Endothelial cell of umbilical vein (primary cell): Measurements from ENCODE around the gene CPED1. TPM values are rescaled to one million over a fixed set of nuclear protein-coding genes. Genes with fewer than 3 reads are reported as not detected.

Source experiments
- BruUV-seq: library from RNA; stranded (reverse); fragments of 400-500 nt; replicated peaks from 2 replicates; lab custom pipeline; 2021; lab: Mats Ljungman, UMichigan
- CTCF ChIA-PET: fragments of 300-600, 350-600 bp; sonication (Branson Sonifier 250); formaldehyde crosslinking; loops from one replicate; lab custom pipeline; 2021; ENCODE audit warnings: antibody characterized with exemption, inconsistent platforms; lab: Charles Lee
- POLR2A ChIA-PET: fragments of 300-600, 350-600 bp; sonication (Branson Sonifier 250); formaldehyde crosslinking; loops from one replicate; lab custom pipeline; 2021; ENCODE audit warnings: antibody characterized with exemption, inconsistent platforms; lab: Charles Lee
- DNase-seq: peaks from one replicate; pipeline ENCODE4 v3.0.0-alpha.2; 2011; ENCODE audit warnings: low read depth, low spot score
- FAIRE-seq: peaks from 2 replicates; lab custom pipeline; 2011; peaks lifted over from hg19 to GRCh38; lab: Jason Lieb, UNC
- H2AFZ ChIP-seq: 2 replicates; pipeline ENCODE4 v1.6.0; 2012; ENCODE audit warnings: low read depth, low read length, control low read depth, inconsistent platforms
- H3K27ac ChIP-seq: 2 replicates; pipeline ENCODE4 v1.5.1; 2011; ENCODE audit warnings: low read depth, mild to moderate bottlenecking, control low read depth, low read length, moderate library complexity; ENCODE audit not compliant: insufficient read depth
- H3K27me3 ChIP-seq, 2 experiments: 2 replicates each; pipeline versions ENCODE4 v1.6.0 to v1.6.1; 2011; ENCODE audit warnings: low read length in 2 of 2, mixed read lengths in 1 of 2; ENCODE audit not compliant: control insufficient read depth in 2 of 2, insufficient read depth in 2 of 2
- H3K36me3 ChIP-seq, 2 experiments: 2 replicates in 1 of 2; 3 replicates in 1 of 2; pipeline ENCODE4 v1.5.1; 2011; ENCODE audit warnings: low read length in 2 of 2, mild to moderate bottlenecking in 1 of 2, moderate library complexity in 1 of 2; ENCODE audit not compliant: control insufficient read depth in 2 of 2, insufficient read depth in 2 of 2; ENCODE audit errors: extremely low read depth in 1 of 2
- H3K4me1 ChIP-seq: 3 replicates; pipeline ENCODE4 v1.5.1; 2011; ENCODE audit warnings: mild to moderate bottlenecking, low read length; ENCODE audit not compliant: control insufficient read depth, insufficient read depth; ENCODE audit errors: extremely low read depth
- H3K4me2 ChIP-seq: 2 replicates; pipeline ENCODE4 v1.6.1; 2011; ENCODE audit warnings: low read length, control low read depth, mixed read lengths; ENCODE audit not compliant: insufficient read depth
- H3K4me3 ChIP-seq, 3 experiments: fragments of 200-600 bp in 1 of 3; sonication (generic), shearing (Covaris generic) in 1 of 3; replicated peaks in 1 of 3; 2 replicates each; pipeline ENCODE4 v1.5.1; 2011 to 2016; ENCODE audit warnings: control low read depth in 3 of 3, low read length in 3 of 3, mild to moderate bottlenecking in 2 of 3, inconsistent platforms in 1 of 3, low read depth in 1 of 3, moderate library complexity in 1 of 3; ENCODE audit not compliant: insufficient read depth in 1 of 3
- H3K79me2 ChIP-seq: 2 replicates; pipeline ENCODE4 v1.6.0; 2012; ENCODE audit warnings: low read length, inconsistent platforms; ENCODE audit not compliant: control insufficient read depth, insufficient read depth
- H3K9ac ChIP-seq: replicated peaks from 2 replicates; pipeline ENCODE3; 2011; ENCODE audit warnings: low read length, control low read depth; ENCODE audit not compliant: insufficient read depth; ENCODE audit errors: extremely low read depth
- H3K9me1 ChIP-seq: replicated peaks from 3 replicates; pipeline ENCODE4 v1.6.0; 2011; ENCODE audit warnings: mild to moderate bottlenecking, low read length; ENCODE audit not compliant: control insufficient read depth, insufficient read depth; ENCODE audit errors: extremely low read depth
- H3K9me3 ChIP-seq: replicated peaks from 2 replicates; pipeline ENCODE4 v1.5.1; 2012; ENCODE audit warnings: low read length, inconsistent platforms; ENCODE audit not compliant: control insufficient read depth, insufficient read depth
- H4K20me1 ChIP-seq: replicated peaks from 2 replicates; pipeline ENCODE3; 2011; ENCODE audit warnings: mild to moderate bottlenecking, low read length; ENCODE audit not compliant: control insufficient read depth, insufficient read depth; ENCODE audit errors: extremely low read depth
- CTCF ChIP-seq, 2 donors: IDR thresholded peaks; 1 replicate in 1 of 2; 2 replicates in 1 of 2; pipeline ENCODE4 v1.5.1; 2011; ENCODE audit warnings: low read length in 2 of 2, mild to moderate bottlenecking in 2 of 2, moderate library complexity in 2 of 2, control low read depth in 1 of 2, inconsistent platforms in 1 of 2, low read depth in 1 of 2; ENCODE audit not compliant: insufficient read depth in 1 of 2; ENCODE audit errors: extremely low read depth in 1 of 2
- EZH2 ChIP-seq: IDR thresholded peaks from 2 replicates; pipeline ENCODE4 v1.6.1; 2012; ENCODE audit warnings: borderline replicate concordance, low read depth, mild to moderate bottlenecking, moderate library complexity, low read length, inconsistent platforms; ENCODE audit not compliant: severe bottlenecking
- FOS ChIP-seq: IDR thresholded peaks from 2 replicates; pipeline ENCODE4 v1.6.1; 2011; ENCODE audit warnings: mild to moderate bottlenecking, low read length, moderate library complexity, borderline replicate concordance; ENCODE audit not compliant: insufficient read depth
- GATA2 ChIP-seq: IDR thresholded peaks from 2 replicates; pipeline ENCODE4 v1.7.0; 2011; ENCODE audit warnings: low read depth, mild to moderate bottlenecking, moderate library complexity, mixed read lengths, low read length; ENCODE audit not compliant: insufficient read length, insufficient read depth
- JUN ChIP-seq: IDR thresholded peaks from 2 replicates; pipeline ENCODE4 v1.6.1; 2011; ENCODE audit warnings: borderline replicate concordance, low read depth; ENCODE audit not compliant: insufficient read length, insufficient read depth
- MAX ChIP-seq: IDR thresholded peaks from 2 replicates; pipeline ENCODE4 v1.6.1; 2011; ENCODE audit not compliant: insufficient read depth, insufficient read length
- MYC ChIP-seq: IDR thresholded peaks from one replicate; pipeline ENCODE4 v1.6.1; 2011; ENCODE audit warnings: mild to moderate bottlenecking, low read depth, low read length
- POLR2A ChIP-seq: IDR thresholded peaks from 2 replicates; pipeline ENCODE4 v1.6.1; 2012; ENCODE audit warnings: low read depth, mild to moderate bottlenecking, control low read depth, low read length
- POLR2AphosphoS5 ChIP-seq: IDR thresholded peaks from 2 replicates; pipeline ENCODE4 v1.6.1; 2012; ENCODE audit warnings: low read depth, mild to moderate bottlenecking, control low read depth, low read length, moderate library complexity; ENCODE audit not compliant: insufficient read depth
- dilution Hi-C: fragments of 300-500 bp; cut with MboI; formaldehyde crosslinking; loops from one replicate; pipeline ENCODE4 v1.15.0; 2019; ENCODE audit warnings: low sequenced_read_pairs; ENCODE audit not compliant: extremely low pct_ligation_motif_present
- intact Hi-C: fragments of 100-400 bp; cut with micrococcal nuclease; formaldehyde crosslinking; loops from one replicate; pipeline ENCODE4 v1.10.0; 2022
- polyA plus RNA-seq, 4 experiments: library from polyadenylated mRNA; depleted of rRNA in 3 of 4; stranded (reverse) in 3 of 4; unstranded in 1 of 4; fragments of >200 nt; gene quantifications; 2 replicates each; pipeline versions ENCODE4 v1.2.1 to v1.2.3, GENCODE V29; 2011 to 2012; ENCODE audit warnings: missing spikeins in 1 of 4
- total RNA-seq: library from RNA; stranded (reverse); gene quantifications from 2 replicates; pipeline ENCODE4 v1.2.3, GENCODE V29; 2021

The CPED1 gene
- total and polyA plus RNA-seq, 2 donors (not counting 3 experiments of a cell fraction or from before 2014, with no cell fraction given) = 0.22 to 3.0 TPM

GRCh38 chr7:120992272-120992964 is 3.9 kb downstream of the CPED1 start:
- no peaks in the 10 kb centered on the region for H3K36me3 ChIP-seq
- H3K4me2 ChIP-seq = no peak overlapping the region
- TF ChIP-seq CTCF (IDR thresholded peaks at IDR 0.05; ENCODE audit: extremely low read depth in 1 of 2, insufficient read depth in 1 of 2, low read depth in 1 of 2, low read length in 2 of 2) (no peak), FOS (no peak), POLR2AphosphoS5 (no peak), JUN (no peak), EZH2 (no peak), POLR2A (no peak), MAX (no peak), GATA2 (no peak), MYC (no peak)
- intact Hi-C loops = no loop called here
- H3K4me3 ChIP-seq = no peak overlapping the region
- H3K4me1 ChIP-seq = peaks cover 16% of the 10 kb centered on the region
- FAIRE-seq = no peak
- dilution Hi-C loops = loop anchor here (25.0 kb wide), 1 partner anchor 95 kb away; no protein-coding TSS in a partner anchor
- no peak overlapping the region for H2AFZ ChIP-seq
- no peaks in the 10 kb centered on the region for H3K79me2 ChIP-seq
- DNase-seq = no peak
- no peaks in the 10 kb centered on the region for H3K9me1 ChIP-seq
- H3K9ac ChIP-seq = no peak overlapping the region
- H3K27me3 ChIP-seq = peaks cover 2 to 9% of the 10 kb centered on the region in 2 experiments
- H4K20me1 ChIP-seq = no peaks in the 10 kb centered on the region
- POLR2A ChIA-PET = no interaction called here
- CTCF ChIA-PET = interaction anchor here (8.4 kb wide), 1 partner anchor 114 kb away, joined by 125 read pairs; no protein-coding TSS in a partner anchor
- no peak overlapping the region for H3K27ac ChIP-seq
- no peaks in the 10 kb centered on the region for H3K9me3 ChIP-seq
- BruUV-seq = no TSS peak
